ENCODE data around the gene MRPL12. TPM values are rescaled to one million over a fixed set of nuclear protein-coding genes. Genes with fewer than 3 reads are reported as not detected.
A peak's percentile ranks its signal among the peaks of the same experiment; 100 is the strongest.

MRPL12 gene
- total and polyA plus RNA-seq, 9 of the 15 experiments (the other 6 are each of a cell fraction or from before 2014, with no cell fraction given): 0.94 to 338 (median 100) TPM

GRCh38 chr17:81683584-81684441 is 19.4 kb upstream of the MRPL12 start, which contains the start of the genes ARL16 and HGS (continued):
- TF ChIP-seq SIN3A (IDR thresholded peaks at IDR 0.05; ENCODE audit: borderline replicate concordance in 2 of 2, control insufficient read depth in 1 of 2, low read depth in 2 of 2, low read length in 2 of 2) (peak; percentile 73 to 91; a peak in 3 of 4 replicates), TRIM25 (IDR thresholded peaks at IDR 0.05; ENCODE audit: borderline replicate concordance) (no peak), THRB (CRISPR knock-in tag; conservative IDR thresholded peaks at IDR 0.05) (no peak), CCNT2 (IDR thresholded peaks at IDR 0.05; ENCODE audit: borderline replicate concordance, extremely low read depth, insufficient read length, low read depth, low read length) (peak; percentile 31), SMARCB1 (IDR thresholded peaks at IDR 0.05; ENCODE audit: insufficient read length, low read depth) (no peak), SP2 (IDR thresholded peaks at IDR 0.05; ENCODE audit: extremely low read depth, low read depth, low read length, poor library complexity, severe bottlenecking) (peak; percentile 83), POLR2A (conservative IDR thresholded peaks at IDR 0.05) (peak; percentile 59), ZNF644 (tag; IDR thresholded peaks at IDR 0.05; ENCODE audit: low read depth) (no peak), ZNF780A (CRISPR knock-in tag; IDR thresholded peaks at IDR 0.05) (no peak), BDP1 (IDR thresholded peaks at IDR 0.05; ENCODE audit: insufficient read depth, insufficient read length) (no peak), RBM22 (IDR thresholded peaks at IDR 0.05; ENCODE audit: low read depth, low read length, poor library complexity, severe bottlenecking) (no peak), E2F5 (CRISPR knock-in tag; IDR thresholded peaks at IDR 0.05) (no peak), U2AF1 (optimal IDR thresholded peaks at IDR 0.05; ENCODE audit: low read depth, low read length) (peak; percentile 59), ZNF445 (CRISPR knock-in tag; IDR thresholded peaks at IDR 0.05; ENCODE audit: low read depth) (no peak), ZNF609 (CRISPR knock-in tag; IDR thresholded peaks at IDR 0.05; ENCODE audit: borderline replicate concordance) (no peak), HMGN3 (IDR thresholded peaks at IDR 0.05; ENCODE audit: borderline replicate concordance, extremely low read depth, insufficient read length, low read depth, low read length) (no peak), NUFIP1 (IDR thresholded peaks at IDR 0.05; ENCODE audit: partially characterized antibody) (no peak)
